Colon (tissue), 2 donors: ENCODE data around the gene P4HA3.

ENCODE experiments used
- FAIRE-seq: peaks from 2 replicates; lab custom pipeline; 2012; peaks lifted over from hg19 to GRCh38; lab: Jason Lieb, UNC
- donor health status: control.
- donor health status: control.

The P4HA3 gene

DNA sequence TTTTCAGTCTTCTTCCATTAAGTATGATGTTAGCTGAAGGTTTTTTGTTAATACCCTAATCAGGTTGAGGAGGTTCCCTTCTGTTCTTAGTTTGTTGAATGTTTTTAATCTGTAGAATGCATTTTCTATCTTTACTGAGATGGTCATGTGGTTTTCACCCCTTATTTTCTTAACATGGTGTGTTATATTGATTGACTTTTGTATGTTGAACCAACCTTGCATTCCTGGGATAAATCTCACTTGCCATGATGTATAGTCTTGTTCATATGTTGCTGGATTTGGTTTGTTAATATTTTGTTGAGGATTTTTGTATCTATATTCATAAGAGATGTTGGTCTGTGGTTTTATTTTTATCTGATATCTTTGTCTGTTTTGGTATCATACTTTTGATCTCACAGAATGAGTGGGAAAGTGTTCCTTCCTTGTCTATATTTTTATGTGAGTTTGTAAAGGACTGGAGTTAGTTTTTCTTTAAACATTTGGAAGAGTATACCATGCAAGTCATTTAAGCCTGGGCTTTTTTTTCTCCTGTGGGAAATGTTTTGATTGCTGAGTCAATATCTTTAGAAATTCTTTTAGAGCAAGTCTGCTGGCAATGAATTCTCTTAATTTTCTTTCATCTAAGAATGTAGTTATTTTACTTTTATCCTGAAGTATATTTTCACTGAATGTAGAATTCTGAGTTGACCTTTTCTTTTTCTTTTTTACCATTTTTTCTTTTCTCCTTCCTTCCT is 5.5 kb upstream of the P4HA3 start:
- no peak for FAIRE-seq

DNA sequence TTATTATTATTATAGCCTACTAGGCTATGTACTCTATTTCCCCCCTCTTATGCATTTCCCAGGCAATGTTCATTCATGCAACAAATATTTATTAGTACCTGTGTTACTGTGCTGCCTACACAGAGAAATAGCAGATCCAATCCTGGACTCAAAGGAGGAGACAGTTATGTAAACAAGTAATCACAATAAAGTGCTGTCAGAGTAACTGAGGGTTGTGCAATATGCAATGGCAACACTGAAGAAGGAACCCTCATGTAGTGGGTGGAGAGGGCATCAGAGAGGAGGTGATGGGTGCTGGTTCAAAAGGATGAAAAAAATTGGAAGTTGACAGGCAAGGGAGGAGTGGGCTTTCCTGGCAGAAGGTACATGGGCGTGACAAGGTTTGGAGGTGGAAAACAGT is 886 bp upstream of the P4HA3 start:
- FAIRE-seq, result no peak

DNA sequence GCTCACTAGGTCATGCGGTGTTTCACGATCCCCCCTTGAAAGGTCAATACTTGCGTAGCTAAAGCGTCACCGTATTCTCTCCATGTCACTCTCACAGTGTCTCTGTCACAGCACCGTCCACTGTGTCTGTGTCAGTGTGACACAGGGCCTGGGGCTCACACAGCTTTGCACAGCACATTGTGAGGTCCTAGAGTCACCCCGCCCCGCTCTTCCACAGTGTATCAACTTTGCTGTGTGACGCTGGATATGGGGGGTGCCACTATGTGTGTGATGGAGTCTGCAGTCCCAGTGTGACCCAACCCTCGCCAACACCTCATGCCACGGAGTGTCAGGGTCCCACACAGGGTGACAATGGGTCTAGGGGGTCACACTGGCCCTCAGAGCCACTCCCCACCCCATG is 583 bp downstream of the P4HA3 start:
- no peak for FAIRE-seq

DNA sequence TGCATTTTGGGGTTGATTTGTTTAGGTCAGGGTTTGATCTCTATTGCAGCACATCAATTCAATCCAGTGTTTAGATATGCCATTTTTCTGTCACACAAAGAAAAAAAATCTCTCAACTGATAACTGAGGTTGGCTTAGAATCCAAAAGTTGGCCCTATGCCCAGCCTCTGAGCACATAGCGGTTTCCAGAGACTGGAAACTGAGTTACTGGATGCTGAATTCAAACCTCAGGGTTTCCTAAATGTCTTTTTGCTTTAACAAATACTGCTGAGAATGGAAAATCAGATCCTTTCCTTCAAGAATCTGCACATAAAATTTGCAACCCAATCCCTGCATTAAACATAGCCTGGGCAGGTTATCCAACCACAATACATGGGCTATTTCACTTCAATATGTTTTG is 4.0 kb downstream of the P4HA3 start:
- FAIRE-seq, result no peak

DNA sequence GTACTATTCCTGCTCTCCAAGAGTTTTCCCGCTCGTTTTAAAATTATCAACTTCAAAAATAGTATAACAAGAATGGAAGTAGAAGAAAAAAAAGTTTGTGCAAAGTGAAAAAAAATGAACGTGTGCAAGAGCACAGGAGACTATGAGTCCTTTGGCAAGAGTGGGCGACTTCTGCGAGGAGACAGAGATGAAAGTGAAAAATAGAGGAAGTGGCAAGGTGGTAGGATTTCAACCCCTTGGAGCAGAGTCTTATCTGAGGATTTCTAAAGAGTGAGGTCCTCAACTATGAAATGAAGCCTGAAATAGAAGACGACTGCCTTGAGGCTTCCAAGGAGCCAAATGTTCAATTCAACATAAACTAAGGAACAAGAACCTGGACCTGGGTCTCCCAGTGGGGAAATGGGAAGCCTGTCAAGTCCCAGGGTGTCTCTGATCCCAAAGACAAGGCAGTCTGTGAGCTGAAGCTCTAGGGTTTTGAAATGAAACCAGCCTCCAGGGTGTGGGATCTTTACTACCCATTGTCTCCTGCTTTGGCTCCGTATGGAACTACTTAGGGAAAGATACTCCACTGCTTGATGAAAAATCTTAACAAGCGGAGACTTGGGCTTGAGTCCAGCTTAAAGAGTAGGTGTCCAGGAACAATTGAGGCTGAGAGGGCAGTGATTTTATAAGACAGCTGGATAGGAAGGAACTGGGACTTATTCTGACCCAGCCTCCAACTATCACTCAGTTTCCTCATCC is 4.8 kb downstream of the P4HA3 start:
- no peak for FAIRE-seq

DNA sequence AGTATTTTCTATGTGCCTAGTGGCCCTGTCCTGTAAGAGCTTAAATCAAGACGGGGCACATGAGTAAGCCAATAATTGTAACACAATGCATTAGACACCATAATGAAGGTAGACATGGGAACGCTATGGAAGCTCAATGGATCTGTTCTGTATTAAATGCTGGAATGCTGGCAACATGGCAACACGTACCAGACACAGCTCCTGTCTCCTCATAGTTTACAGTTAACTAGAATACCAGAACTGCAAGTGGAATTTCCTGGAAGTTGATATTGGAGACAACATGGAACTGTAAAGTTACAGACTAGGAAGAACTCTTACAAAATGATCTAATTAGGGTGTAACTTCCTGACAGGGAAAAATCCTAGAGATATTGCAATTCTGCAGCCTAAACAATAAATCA is 12.4 kb downstream of the P4HA3 start:
- FAIRE-seq, result no peak

DNA sequence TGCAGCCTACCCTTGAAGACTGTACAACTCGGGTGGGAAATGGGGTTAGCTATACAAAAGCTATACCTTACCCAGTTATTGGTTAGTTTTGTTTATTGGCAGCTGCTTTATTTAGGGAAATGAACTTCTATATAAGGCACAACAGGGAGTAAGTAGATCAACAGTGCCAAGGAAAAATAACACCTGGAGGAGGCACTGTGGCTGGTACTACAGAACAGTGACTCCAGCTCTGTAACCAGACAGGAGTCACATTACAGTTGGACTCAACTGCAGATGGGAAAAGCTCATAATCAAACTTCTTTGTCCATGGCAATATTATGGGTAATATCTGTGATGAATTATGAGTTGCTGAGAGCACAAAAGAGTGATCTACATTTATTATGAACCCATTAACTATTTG is 14.0 kb downstream of the P4HA3 start:
- no peak for FAIRE-seq

DNA sequence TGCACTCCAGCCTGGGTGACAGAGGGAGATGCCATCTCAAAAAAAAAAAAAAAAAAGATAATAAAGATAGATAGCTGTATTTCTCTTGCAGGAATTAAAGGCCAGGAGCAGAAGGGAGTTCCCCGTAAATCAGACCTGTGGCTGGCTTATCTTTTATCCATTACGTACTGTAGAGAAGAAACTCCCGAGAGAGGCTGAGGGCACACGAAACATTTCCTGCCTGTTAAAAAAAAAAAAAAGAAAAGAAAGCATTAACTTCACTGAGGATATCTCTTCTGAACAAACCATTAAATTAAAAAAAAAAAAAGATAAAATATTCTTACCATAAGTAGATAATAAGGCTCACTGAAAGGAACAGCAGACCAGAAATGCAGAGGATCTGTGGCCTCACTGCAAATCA is 22.5 kb downstream of the P4HA3 start:
- no peak for FAIRE-seq

DNA sequence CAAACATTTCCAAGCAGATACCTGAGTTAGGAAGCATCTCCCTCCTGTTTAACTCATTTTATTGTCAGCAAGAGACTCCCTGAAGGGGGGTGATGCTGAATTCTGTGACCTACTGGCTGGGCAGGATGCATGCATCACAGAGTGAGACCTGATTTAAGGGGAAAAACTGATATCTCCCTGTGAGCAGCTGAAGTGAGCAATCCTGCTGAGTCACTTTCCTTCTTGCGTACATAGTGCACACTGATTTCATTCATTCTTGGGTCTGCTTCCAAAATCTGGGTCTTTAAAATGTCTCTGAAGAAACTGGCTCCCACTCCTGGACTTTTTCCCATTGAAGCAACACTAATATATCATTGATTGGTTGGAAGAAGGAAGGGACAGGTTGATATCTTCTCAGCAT is 23.3 kb downstream of the P4HA3 start:
- FAIRE-seq, result no peak

DNA sequence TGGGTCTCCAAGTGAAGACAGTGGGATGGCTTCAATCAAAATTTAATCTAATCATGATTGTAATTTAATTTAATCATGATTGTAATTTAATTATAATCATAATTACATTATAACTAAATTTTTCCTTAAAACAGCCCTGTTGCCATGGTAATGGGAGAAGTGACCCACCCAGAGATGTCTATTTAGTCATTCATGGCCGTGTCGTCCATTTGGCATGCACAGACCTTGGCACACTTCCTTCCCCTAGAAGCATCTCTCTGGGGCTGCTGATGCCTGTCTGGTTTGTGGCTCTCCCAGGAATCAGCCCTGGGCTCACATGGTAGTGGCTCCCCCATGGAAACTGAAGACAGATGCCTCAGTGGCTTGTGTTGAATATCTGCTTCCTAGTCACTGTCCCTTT is 27.0 kb downstream of the P4HA3 start:
- no peak for FAIRE-seq

DNA sequence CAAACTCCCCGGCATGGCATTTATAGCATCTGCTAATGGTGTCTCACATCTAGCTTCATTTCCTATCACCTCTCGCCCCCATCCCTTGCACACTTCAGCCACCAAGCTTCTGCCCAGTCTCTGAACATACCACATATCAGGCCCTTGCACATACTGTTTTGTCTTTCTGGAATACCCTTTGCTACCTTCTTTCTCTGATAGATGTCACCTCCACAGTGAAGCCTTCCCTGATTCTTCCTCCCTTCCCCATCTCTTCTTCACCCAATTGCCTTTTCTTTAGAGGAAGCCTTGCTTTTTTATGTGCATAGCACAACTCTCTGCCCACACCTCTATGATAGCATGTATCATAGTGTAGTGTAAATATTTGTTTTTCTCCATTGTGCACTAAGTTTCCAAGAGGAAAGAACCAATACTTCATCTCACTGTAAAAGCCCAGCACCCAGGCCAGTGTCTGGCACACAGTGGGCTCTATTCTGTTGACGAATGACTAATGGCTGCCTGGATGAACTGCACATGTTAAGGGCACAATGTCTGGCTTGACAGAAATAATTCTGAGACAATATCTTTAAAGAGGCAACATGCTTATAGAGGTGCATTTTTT is 27.8 kb downstream of the P4HA3 start:
- FAIRE-seq, result no peak

DNA sequence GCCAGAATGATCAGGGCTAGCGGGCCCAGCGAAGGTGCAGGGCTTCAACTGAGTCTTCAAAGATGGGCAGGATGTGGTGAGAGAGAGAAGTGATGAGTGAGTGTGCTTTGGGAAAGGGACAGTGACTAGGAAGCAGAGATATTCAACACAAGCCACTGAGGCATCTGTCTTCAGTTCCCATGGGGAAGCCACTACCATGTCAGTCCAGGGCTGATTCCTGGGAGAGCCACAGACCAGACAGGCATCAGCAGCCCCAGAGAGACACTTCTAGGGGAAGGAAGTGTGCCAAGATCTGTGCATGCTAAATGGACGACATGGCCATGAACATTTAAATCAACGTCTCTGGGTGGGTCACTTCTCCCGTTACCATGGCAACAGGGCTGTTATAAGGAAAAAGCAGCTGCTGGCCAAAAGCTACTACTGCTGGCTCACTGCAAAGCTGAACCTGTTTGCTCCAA is 28.5 kb downstream of the P4HA3 start:
- no peak for FAIRE-seq

DNA sequence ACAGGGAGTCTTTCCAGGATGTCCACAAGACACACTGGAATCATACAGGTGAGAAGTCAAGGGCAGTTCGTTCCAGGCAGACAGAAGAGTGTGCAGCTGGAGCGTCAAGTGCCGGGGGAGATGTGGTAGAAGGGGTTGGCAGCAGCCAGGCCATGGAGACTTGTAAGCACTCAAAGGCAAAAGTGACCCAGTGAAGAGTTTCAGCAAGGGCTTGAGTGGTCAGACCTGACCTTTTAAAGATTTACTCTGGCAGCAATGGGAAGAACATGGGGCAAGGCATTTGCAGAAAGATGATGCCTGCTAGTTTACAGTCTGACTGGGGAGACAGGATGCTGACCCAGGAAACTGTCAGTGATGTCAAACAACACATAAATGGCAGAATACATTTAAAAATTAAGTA is 29.0 kb downstream of the P4HA3 start:
- no peak for FAIRE-seq

DNA sequence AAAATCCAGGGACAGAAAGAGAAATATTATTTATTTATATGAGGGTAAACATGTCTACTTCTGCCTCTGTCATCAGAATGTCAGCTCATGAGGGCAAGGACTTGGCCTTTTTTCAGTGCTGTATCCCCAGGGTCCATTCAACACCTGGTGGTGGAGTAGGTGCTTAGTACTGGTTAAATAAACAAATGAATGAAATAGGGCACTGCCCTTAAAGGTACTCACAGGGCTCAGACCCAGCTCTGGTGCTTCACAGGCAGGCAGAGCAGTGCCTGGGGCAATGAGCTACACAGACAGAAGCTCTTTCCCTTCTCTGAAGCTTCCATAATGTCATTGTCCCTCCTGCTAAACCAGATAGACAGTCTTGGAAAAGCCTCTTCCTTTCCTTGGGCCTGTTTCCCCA is 30.9 kb downstream of the P4HA3 start:
- FAIRE-seq, result no peak

DNA sequence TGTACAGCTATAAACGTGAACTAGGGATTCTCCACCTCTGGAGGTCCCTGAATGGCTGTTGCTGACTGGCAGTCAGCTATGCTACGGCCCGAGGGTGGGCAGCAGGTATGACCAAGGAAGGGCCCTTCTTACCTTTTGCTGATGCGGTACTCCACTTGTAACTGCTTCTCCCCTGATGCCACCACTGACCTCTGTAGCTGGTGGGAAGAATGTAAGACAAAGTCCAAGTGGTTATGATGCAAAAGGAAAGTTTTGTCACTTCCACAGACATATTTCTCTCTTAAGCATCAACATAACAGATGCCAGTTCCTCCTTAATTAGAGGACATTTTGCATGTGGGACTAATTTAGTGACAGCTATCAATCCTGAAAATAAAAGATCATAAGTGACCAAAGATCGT is 32.2 kb downstream of the P4HA3 start:
- FAIRE-seq, result no peak

DNA sequence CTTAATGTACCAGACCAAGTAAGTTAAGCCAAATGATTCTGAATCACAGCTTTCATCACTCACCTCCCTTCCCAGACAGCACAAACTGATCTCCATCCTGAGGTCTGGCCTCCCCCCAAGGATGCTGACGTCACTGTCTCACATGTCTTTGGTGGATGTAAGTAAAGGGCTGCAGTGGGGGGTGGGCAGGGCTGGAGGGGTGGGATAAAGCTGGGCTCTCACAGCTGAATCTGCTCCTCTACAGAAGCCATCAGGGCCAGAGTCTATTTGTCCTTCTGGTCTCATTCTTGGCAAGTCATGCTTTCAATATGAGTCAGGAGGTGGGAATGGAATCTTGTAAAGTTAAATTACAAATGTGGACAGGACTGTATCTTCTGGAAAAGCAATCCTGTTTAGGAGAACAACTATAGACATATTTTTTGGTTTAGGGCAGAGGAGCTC is 32.7 kb downstream of the P4HA3 start:
- FAIRE-seq, result no peak

DNA sequence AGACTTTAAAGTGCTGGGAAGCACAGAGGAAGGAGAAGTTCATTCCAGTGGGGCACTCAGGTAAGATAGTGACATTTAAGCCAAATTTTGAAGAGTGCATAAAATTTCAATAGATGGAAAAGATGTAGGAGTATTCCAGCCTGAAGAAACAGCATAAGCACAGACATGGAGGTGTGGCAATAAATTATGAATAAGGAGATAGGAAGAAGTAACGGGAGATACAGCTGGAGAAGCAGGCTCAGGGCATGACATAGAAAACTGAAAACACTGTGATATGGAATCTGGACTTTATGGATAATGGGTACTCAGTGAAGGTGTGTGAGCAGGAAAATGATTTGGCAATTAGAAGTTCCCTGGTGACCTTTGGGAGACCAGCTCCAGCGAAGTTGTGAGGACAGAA is 33.3 kb downstream of the P4HA3 start:
- no peak for FAIRE-seq

DNA sequence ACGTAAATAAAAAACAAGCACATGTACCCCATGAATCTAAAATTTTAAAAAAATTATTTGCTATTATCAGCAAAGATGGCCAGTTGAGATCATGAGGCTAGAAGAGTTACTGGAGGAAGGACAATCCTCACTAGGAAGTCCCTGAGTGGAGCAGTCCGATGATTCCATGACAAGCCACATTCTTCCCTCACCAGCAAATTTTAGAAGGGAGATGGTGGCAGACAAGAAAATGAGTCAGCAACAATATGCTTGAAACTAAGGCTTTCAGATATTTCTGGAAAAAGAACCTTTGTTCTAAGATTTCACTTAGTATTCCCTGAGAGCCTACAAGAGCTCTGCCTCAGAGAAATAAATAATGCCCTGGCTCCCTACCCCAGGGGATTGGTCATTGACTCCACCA is 34.9 kb downstream of the P4HA3 start:
- FAIRE-seq, result no peak

DNA sequence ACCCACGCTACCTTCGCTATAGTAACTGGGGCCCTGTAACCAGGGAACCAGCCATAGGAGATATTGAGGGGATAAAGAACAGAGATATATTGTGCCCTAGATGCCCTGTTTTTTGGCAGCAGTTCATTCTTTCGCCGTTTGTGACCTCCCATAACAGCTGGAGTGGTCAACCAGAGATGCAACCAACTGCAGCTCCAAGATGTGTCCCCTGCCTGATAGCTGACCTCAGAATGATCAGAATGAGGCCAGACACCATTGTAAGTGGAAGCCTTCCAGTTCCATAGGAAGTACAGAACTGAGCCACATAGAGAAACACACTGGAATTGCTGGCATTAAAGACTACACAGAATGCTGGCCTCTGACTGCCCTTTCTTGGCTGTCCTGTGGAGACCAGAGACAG is 39.2 kb downstream of the P4HA3 start:
- no peak for FAIRE-seq

DNA sequence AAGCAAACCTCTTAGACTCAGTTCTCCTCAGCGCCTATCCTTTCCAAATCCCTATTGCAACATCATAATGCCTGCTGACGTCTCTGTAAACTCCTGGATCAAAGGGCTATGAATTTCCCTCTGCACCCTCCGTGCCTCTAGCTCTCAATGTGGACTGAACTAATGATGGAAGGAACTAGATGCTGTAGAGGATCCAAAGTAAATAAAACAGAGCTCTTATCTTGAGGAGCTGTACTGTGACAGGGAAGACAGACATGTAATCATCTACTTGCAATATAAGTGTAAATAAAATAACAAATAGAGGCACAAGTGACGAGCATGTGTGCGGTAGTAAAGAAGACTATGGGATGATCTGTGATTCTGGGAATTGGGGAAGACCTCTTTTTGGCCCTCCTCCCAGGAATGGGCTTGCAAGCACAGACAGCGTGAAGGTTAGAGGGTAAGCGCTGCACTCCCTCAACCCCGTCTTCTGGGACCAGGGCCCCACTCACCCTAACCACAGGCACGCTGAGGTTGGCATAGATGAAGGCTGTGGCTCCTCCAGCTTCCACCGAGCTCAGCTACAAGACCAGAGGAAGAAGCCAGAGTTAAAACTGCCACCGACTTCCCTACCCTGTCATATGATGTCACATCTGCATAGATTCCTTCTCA is 42.2 kb downstream of the P4HA3 start:
- FAIRE-seq, result no peak

DNA sequence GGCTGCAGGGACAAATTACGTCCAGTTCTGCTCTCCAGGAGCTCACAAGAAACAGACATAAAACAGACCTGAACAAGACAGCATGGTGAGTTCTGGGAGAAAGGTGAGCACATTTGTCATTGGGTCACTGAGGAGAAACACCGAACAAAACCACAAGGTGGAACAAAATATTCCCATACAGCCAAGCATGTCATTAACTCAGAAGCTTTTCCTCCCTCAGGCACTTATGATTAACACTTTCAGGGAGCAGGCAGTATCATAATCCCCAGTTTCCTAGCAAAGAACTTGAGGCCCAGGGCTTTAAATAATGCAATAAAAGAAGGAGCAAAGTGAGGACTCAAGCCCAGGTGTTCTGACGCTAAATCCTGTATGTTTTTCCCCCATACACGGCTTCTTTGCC is 43.0 kb downstream of the P4HA3 start:
- FAIRE-seq, result no peak

DNA sequence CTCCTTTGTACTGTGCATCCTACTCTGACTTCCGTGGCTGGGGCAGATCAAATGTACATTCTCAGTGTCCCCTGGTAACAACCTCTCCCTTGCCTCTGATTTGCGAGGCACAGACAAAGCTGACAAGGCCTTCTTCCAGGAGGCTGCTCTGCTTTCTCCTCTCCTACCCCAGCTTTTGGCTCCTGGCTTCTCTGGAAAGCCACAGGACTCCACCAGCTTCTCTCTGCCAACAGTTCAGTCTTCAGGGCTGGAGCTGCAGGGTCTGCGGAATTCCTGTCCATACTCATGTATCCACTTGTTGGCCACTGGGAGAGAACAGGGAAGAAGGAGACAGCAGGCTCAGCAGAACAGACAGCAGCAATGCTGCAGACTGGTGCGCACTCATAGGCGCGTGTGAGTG is 44.4 kb downstream of the P4HA3 start:
- no peak for FAIRE-seq

DNA sequence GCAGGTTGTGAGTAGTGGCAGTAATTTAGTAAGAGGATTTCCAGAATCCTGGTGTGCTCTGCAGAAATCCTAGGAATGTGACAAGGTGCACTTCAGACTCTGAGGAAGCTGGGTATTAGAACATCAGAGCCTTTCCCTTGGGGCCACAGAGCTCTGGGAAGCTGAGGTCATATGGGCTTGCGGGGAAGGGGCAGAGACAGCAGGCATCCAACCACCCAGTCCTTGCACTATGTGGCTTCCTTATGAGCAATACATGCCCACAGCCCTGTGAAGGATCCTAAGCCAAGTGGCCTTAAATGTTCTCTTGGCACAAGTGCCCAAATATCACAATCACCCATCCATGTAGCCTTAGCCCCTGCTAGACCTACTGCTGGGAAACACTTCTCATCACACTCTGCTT is 46.2 kb downstream of the P4HA3 start:
- FAIRE-seq, result no peak
